ENCODE measurements around the gene R3HDM2.
"Not testable (repeated sequence)": the region's sequence is repeated elsewhere in the genome, so short reads cannot be mapped to it uniquely, and the experiment has no call there.

R3HDM2 gene

DNA sequence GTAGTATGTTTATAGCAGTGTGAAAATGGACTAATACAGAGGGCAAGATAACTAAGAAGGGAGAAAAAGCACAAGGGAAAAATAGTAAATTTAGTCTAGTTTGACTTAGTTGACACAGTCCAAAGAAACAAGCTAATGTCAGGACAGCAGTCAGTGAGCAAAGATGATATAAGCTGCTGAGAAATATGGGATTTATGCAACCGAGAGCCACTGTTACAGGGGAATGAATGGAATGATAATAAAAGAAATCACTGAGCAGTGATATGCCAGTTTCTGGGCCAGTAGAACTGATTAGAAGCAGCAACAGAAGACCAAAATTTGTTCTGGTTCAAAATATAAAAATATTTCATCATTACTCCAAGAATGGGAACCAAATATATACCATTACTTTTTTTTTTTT lies 60.1 kb downstream of the R3HDM2 start:
- DNase-seq: no peak

DNA sequence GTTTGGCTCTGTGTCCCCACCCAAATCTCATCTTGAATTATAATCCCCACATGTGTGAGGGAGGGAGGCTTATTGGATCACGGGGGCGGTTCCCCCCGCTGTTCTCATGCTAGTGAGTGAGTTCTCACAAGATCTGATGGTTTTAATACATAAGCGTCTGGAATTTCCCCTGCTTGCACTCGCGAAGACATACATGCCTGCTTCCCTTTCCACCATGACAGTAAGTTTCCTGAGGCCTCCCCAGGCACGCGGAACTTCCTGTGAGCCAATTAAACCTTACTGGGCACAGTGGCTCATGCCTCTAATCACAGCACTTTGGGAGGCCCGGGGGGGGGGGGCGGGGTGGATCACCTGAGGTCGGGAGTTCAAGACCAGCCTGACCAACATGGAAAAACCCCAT lies 60.8 kb downstream of the R3HDM2 start:
- no peak for DNase-seq

GRCh38 chr12:57369202-57369601 lies 61.6 kb downstream of the R3HDM2 start:
- DNase-seq: no peak

DNA sequence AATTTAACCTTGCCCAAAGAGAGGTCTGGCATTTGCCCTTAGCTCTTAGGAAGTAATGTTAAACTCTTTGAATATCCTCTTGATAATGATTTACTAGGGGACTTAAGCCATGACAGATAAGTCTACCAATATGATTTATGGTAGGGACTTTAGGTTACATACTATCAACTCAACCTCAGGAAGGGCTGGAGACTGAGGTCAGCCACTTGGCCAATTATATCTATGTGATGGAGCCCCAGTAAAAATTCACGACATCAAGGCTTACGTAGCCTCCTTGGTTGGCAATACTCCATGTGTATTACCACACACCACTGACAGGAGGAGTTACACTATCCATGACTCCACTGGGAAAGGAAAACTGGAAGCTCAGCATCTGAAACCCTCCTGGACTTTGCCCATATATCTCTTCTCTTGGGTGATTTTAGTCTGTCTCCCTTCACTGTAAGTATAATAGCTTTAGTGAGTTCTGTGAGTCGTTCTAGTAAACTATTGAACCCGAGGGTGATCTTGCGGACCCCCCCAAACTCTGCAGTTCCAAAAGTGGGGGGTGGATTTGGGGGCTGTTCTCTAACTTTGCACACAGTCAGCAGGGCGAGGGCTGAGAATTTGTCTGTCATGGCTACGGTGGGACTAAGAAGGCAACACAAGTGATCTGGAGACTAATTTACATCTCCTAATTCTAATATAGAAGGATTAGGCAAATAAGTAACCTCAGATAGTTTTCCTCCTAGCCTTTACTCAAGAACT lies 62.3 kb downstream of the R3HDM2 start:
- DNase-seq: no peak

GRCh38 chr12:57367121-57367520 lies 63.7 kb downstream of the R3HDM2 start:
- no peak for DNase-seq

GRCh38 chr12:57366315-57366714 lies 64.5 kb downstream of the R3HDM2 start:
- no peak for DNase-seq

DNA sequence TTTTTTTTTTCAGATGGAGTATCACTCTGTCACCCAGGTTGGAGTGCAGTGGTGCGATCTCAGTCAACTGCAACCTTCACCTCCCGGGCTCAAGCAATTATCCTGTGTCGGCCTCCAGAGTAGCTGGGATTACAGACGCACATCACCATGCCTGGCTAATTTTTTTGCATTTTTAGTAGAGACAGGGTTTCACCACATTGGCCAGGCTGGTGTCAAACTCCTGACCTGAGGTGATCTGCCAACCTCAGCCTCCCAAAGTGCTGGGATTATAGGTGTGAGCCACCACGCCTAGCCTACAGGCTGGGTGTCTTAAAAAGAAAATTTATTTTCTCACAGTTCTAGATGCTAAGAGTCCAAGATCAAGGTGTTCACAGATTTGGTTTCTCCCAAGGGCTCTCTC lies 66.7 kb downstream of the R3HDM2 start:
- not testable (repeated sequence) for DNase-seq

- no peak for DNase-seq
Observed at GRCh38 chr12:57360468-57360867, 70.4 kb downstream of the R3HDM2 start.

GRCh38 chr12:57358646-57359045 lies 72.2 kb downstream of the R3HDM2 start:
- no peak for DNase-seq

GRCh38 chr12:57355734-57356133 lies 75.1 kb downstream of the R3HDM2 start:
- DNase-seq: no peak

DNA sequence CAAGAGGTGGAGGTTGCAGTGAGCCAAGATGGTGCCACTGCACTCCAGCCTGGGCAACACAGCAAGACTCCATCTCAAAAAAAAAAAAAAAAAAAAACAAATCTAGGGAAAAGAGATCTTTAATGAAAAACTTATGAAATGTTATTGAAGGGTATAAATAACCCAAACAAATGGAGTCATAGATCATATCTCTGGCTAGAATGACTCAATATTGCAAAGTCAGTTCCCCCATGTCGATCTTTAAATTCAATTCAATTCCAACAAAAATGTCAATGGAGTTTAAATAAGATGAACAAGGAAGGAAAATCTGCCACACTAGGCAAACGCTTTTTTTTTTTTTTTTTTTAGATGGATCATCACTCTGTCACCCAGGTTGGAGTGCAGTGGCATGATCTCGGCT lies 78.7 kb downstream of the R3HDM2 start:
- no peak for DNase-seq

- DNase-seq: no peak
Observed at GRCh38 chr12:57347284-57347683, 83.6 kb downstream of the R3HDM2 start.

DNA sequence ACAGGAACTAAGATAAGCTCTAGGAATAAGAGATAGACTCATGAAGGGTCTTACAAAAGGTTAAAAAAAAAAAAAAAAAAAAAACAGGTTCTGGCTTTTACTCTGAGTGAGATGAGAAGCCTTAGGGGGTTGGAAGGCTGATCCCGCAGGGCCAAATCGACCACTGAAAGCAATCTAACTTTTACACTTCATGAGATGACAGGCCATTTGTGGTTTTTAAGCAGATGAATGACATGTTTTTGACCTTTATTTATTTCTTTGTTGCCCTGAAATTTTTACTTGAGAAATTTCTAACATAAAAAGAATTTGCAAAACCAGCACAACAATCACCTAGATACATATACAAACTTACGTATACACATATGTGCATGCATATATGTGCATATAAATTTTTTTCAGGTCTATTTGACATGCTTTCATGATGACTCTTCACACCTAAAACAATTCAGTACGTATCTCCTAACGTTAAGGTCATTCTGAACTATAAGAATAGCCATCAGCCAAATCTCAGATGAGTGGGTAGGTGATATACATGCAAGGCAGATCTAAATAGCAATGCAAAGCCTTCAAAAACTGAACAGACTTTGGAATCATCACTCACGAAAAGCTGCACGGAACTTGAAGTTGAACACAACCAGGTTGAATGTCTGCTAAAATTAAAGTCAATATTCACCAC lies 87.0 kb downstream of the R3HDM2 start:
- DNase-seq: no peak

- DNase-seq: no peak
Observed at GRCh38 chr12:57342207-57342691, 88.6 kb downstream of the R3HDM2 start.

GRCh38 chr12:57341275-57341990 lies 89.4 kb downstream of the R3HDM2 start:
- no peak for DNase-seq

DNA sequence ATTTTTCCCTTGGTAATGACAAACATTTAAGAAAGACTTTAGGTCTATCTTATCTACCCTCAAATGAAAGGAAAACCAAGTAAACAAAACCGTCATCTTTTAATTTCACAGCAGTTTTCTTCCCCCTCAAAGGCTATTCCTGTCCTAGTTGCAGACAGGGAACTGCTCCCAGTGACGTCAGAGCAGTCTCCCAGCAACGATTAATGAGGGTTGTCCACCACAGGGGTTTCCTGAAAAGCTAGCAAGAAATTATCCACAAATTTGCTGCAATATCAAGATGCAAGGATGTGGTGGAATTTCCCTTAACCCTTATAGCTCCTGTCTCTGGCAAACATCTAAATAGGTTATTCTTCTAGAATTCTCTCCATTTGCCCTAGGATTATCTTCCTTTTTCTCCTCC lies 90.7 kb downstream of the R3HDM2 start:
- DNase-seq: no peak

DNA sequence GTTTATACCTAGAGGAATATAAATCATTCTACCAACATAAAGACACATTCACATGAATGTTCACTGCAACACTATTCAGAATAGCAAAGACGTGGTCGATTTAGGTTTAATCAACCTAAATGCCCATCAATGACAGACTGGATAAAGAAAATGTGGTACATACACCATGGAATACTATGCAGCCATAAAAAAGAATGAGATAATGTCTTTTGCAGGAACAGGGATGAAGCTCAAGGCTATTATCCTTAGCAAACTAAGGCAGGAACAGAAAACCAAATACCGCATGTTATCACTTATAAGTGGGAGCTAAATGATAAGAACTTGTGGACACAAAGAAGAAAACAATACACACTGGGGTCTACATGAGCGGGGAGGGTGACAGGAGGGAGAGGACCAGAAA lies 94.5 kb downstream of the R3HDM2 start:
- not testable (repeated sequence) for DNase-seq

DNA sequence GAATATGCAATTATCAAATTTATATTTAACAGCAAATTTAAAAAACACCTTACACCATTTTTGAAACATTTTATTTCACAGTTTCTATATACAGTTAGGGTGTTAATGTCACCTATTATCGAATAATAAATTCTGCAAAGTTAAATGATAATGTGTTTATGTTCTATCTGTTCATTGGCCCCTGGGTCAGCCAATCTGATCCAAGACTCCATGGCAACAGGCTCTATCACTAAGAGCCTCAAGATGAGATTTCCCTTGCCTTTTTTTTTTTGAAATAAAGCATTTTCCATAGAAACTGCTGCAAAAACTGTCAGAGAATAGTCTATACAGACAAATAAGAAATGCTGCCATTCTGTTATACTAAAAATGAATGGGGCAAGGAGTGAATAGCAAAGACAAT lies 96.6 kb downstream of the R3HDM2 start:
- DNase-seq: no peak

- DNase-seq: no peak
Observed at GRCh38 chr12:57332646-57333312, 98.1 kb downstream of the R3HDM2 start.

DNA sequence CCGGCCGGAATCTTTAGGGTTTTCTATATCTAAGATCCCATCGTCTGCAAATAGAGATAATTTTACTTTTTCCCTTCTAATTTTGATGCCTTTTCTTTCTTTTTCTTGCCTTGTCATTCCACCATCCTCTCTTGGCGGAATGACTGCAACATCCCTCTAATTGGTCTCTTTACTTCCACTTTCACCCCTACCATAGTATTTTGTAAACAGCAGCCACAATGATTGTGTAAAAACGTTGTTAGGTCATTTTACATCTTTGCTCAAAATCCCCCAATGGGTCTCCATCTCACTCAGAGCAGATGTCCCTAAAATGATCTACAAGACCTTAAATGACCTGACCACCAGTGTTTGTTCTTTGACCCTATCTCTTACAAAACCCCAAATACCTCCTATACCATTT lies 99.9 kb downstream of the R3HDM2 start:
- DNase-seq: no peak

DNA sequence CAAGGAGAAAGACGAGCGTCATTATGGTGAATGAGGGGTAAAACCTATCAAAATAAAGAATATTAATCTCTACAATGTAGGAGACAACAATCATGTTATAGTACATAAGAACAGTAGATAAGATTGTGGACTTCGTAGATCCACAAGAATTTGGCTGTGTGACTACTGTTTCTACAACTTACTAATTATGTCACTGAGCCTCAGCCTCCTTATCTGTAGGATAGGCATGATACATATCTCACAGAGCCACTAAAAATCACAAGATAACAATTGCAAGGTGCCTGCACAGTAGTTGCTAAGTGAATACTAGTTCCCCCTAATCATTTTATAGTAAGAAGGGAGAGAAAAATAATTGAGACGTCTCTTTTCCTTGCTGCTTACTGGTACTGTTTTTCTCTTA lies 101.6 kb downstream of the R3HDM2 start:
- no peak for DNase-seq

GRCh38 chr12:57325395-57325794 lies 105.4 kb downstream of the R3HDM2 start:
- no peak for DNase-seq

DNA sequence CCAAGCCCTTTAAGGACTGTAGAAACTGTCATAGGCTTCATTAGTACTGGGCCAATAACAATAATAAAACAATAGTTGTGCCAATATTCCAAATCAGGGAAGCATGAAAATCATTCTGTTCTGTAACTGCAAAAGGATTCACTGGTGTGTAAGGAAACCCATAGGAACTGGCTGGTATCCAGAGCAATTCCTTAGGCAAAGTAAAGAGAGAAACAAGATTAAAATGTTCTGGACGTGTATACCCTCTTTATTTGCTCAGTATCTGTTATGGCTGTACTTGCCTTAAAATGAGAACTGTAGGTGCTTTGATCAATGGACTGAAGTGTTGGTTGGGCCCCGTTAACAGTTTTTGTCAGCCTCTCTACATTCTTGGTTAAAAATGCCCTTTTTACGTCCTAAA lies 107.4 kb downstream of the R3HDM2 start:
- no peak for DNase-seq
